Suprapubic skin (tissue), 4 donors: ENCODE results near the gene DNAJB1.

Source experiments
- CTCF ChIP-seq, 2 donors: fragments of 200-600 bp in 1 of 2; fragments of 450-650 bp in 1 of 2; sonication (generic) in 1 of 2; IDR thresholded peaks; one replicate each; pipeline ENCODE4 v1.5.1; 2016 to 2019; ENCODE audit warnings: antibody characterized with exemption in 2 of 2, mild to moderate bottlenecking in 1 of 2, moderate library complexity in 1 of 2
- POLR2A ChIP-seq, 2 donors: fragments of 450-650 bp; IDR thresholded peaks; one replicate each; pipeline ENCODE4 v1.6.1; 2017; ENCODE audit warnings: antibody characterized with exemption in 2 of 2, mild to moderate bottlenecking in 2 of 2, moderate library complexity in 2 of 2
- POLR2AphosphoS5 ChIP-seq, 3 donors: sonication (generic); formaldehyde crosslinking; IDR thresholded peaks; one replicate each; pipeline ENCODE4 v1.6.1; 2017; ENCODE audit warnings: antibody characterized with exemption in 3 of 3

DNA sequence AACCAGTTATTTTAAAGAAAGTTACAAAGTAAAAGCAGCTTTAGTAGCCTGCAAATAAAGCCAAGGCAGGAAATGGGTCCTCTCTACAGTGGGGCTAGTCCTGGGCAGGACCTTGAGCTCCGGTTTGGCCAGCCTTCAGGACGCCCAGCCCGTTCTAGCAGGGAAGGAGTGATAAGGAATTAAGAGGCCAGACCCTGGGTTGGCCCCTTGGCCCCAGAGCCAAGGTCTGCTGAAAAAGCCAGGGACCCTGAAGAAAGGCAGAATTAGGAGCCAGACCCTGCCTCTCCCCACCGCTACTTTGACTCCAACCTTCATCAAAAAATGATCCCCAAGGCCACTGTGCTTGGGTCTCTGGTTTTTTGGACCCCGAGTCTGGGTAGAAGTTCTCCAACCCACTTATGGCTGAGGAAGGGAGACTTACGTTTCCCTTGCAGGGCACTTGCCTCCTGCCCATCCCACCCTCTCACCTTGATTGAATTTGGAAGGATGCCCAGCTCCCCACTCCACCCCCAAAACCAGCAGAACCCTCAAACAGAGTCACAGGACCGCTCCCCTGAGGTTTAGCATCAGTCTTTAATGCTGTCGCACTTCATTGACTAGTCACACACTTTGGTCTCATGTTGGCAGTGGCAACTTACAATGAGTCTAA, 3.9 kb downstream of the DNAJB1 start:
- TF ChIP-seq CTCF (IDR thresholded peaks at IDR 0.05) (no peak), POLR2A (IDR thresholded peaks at IDR 0.05) (no peak), POLR2AphosphoS5 (IDR thresholded peaks at IDR 0.05) (no peak)
